ENCODE data around the gene LUC7L2. TPM values are rescaled to one million over a fixed set of nuclear protein-coding genes. Genes with fewer than 3 reads are reported as not detected.

The LUC7L2 gene
- total RNA-seq, 1 experiment from 2014 or later = 66.2 TPM

Small RNAs within 50 kb of the gene (small RNA-seq; reads per million reads assigned to genes)
- gene RNU6-206P (not detected), gene RNU6-911P (not detected)

Other genes starting within 250 kb of the LUC7L2 start
- 5.6 and 8.9 TPM in 2 replicates for gene UBN2, start 128.7 kb upstream of the LUC7L2 start, total RNA-seq (2014; rRNA removed; shearing (Covaris generic); ENCODE audit: low replicate concordance)
- gene FMC1, start 18.6 kb upstream of the LUC7L2 start, total RNA-seq (2014; rRNA removed; shearing (Covaris generic); ENCODE audit: low replicate concordance) = 18.0 and 24.7 TPM in 2 replicates
- gene KLRG2, start 123.8 kb downstream of the LUC7L2 start, total RNA-seq (2014; rRNA removed; shearing (Covaris generic); ENCODE audit: low replicate concordance) = not detected in 2 replicates
- not detected in 2 replicates for gene CLEC2L, start 163.8 kb downstream of the LUC7L2 start, total RNA-seq (2014; rRNA removed; shearing (Covaris generic); ENCODE audit: low replicate concordance)

All from Karpas-422 (cell line).